ENCODE results near the gene GRK3.
A peak's percentile ranks its signal among the peaks of the same experiment; 100 is the strongest.
"Not testable (repeated sequence)": the region's sequence is repeated elsewhere in the genome, so short reads cannot be mapped to it uniquely, and the experiment has no call there.

Gene GRK3

GRCh38 chr22:25575674-25576392 is 11.4 kb downstream of the GRK3 start:
- not testable (repeated sequence) for H3K4me3 Mint-ChIP-seq, DNase-seq, H3K9me3 Mint-ChIP-seq, ATAC-seq, H3K27me3 Mint-ChIP-seq, H3K27ac Mint-ChIP-seq
- H3K4me1 Mint-ChIP-seq: peaks cover 24% of the 10 kb centered on the region

- H3K27ac Mint-ChIP-seq, H3K9me3 Mint-ChIP-seq, ATAC-seq, H3K27me3 Mint-ChIP-seq, H3K4me3 Mint-ChIP-seq, DNase-seq: not testable (repeated sequence)
- H3K4me1 Mint-ChIP-seq: peaks cover 37% of the 10 kb centered on the region
Observed at GRCh38 chr22:25581452-25581851, 17.0 kb downstream of the GRK3 start.

- H3K27me3 Mint-ChIP-seq: no peaks in the 10 kb centered on the region
- ATAC-seq (no peak), DNase-seq (no peak)
- peaks cover 44% of the 10 kb centered on the region for H3K4me1 Mint-ChIP-seq
- H3K4me3 Mint-ChIP-seq: no peak overlapping the region
- H3K9me3 Mint-ChIP-seq: peaks cover 0 to 5% of the 10 kb centered on the region in 2 donors
- no peak overlapping the region for H3K27ac Mint-ChIP-seq
Observed at GRCh38 chr22:25582946-25583345, 18.5 kb downstream of the GRK3 start.

GRCh38 chr22:25584993-25585392 is 20.5 kb downstream of the GRK3 start:
- H3K4me1 Mint-ChIP-seq: peaks cover 42% of the 10 kb centered on the region
- H3K27ac Mint-ChIP-seq, H3K4me3 Mint-ChIP-seq, H3K27me3 Mint-ChIP-seq, H3K9me3 Mint-ChIP-seq, DNase-seq, ATAC-seq: not testable (repeated sequence)

- H3K4me3 Mint-ChIP-seq, ATAC-seq, H3K27ac Mint-ChIP-seq, H3K27me3 Mint-ChIP-seq, DNase-seq: not testable (repeated sequence)
- H3K9me3 Mint-ChIP-seq: peaks cover 4 to 13% of the 10 kb centered on the region in 2 donors
- H3K4me1 Mint-ChIP-seq: peaks cover 19% of the 10 kb centered on the region
Observed at GRCh38 chr22:25589664-25590063, 25.2 kb downstream of the GRK3 start.

GRCh38 chr22:25593323-25593722 is 28.8 kb downstream of the GRK3 start:
- not testable (repeated sequence) for ATAC-seq, H3K27me3 Mint-ChIP-seq, DNase-seq, H3K27ac Mint-ChIP-seq, H3K4me3 Mint-ChIP-seq
- H3K4me1 Mint-ChIP-seq: peaks cover 17% of the 10 kb centered on the region
- peaks cover 9 to 16% of the 10 kb centered on the region in 2 donors for H3K9me3 Mint-ChIP-seq

- peak; percentile 58 for ATAC-seq
- Mint-ChIP-seq H3K4me3 (no peak overlapping the region), H3K4me1 (peaks cover 23% of the 10 kb centered on the region), H3K27ac (no peak overlapping the region), H3K27me3 (no peaks in the 10 kb centered on the region), H3K9me3 (peaks cover 4 to 9% of the 10 kb centered on the region in 2 donors)
- no peak for DNase-seq
Observed at GRCh38 chr22:25598609-25599008, 34.1 kb downstream of the GRK3 start.

- ATAC-seq (no peak), DNase-seq (no peak)
- Mint-ChIP-seq H3K27me3 (no peaks in the 10 kb centered on the region), H3K27ac (no peak overlapping the region), H3K4me3 (no peak overlapping the region), H3K9me3 (peaks cover 0 to 4% of the 10 kb centered on the region in 2 donors), H3K4me1 (peaks cover 25% of the 10 kb centered on the region)
Observed at GRCh38 chr22:25602445-25602844, 38.0 kb downstream of the GRK3 start.

- H3K4me1 Mint-ChIP-seq: peaks cover 22% of the 10 kb centered on the region
- DNase-seq (no peak), ATAC-seq (no peak)
- H3K9me3 Mint-ChIP-seq: no peaks in the 10 kb centered on the region
- no peaks in the 10 kb centered on the region for H3K27me3 Mint-ChIP-seq
- H3K27ac Mint-ChIP-seq: no peak overlapping the region
- H3K4me3 Mint-ChIP-seq: no peak overlapping the region
Observed at GRCh38 chr22:25602916-25603315, 38.4 kb downstream of the GRK3 start.

GRCh38 chr22:25605146-25605545 is 40.7 kb downstream of the GRK3 start:
- ATAC-seq, H3K27me3 Mint-ChIP-seq, H3K27ac Mint-ChIP-seq, H3K9me3 Mint-ChIP-seq, H3K4me3 Mint-ChIP-seq, DNase-seq: not testable (repeated sequence)
- H3K4me1 Mint-ChIP-seq: peaks cover 18% of the 10 kb centered on the region

- H3K4me1 Mint-ChIP-seq: peaks cover 18% of the 10 kb centered on the region
- not testable (repeated sequence) for DNase-seq, H3K27me3 Mint-ChIP-seq, H3K9me3 Mint-ChIP-seq, ATAC-seq, H3K27ac Mint-ChIP-seq, H3K4me3 Mint-ChIP-seq
Observed at GRCh38 chr22:25605565-25605964, 41.1 kb downstream of the GRK3 start.

GRCh38 chr22:25611284-25611683 is 46.8 kb downstream of the GRK3 start:
- not testable (repeated sequence) for H3K27me3 Mint-ChIP-seq, DNase-seq, H3K27ac Mint-ChIP-seq, ATAC-seq, H3K9me3 Mint-ChIP-seq, H3K4me3 Mint-ChIP-seq
- peaks cover 17% of the 10 kb centered on the region for H3K4me1 Mint-ChIP-seq

- H3K27ac Mint-ChIP-seq, ATAC-seq, H3K9me3 Mint-ChIP-seq, DNase-seq, H3K27me3 Mint-ChIP-seq, H3K4me3 Mint-ChIP-seq: not testable (repeated sequence)
- H3K4me1 Mint-ChIP-seq: peaks cover 13% of the 10 kb centered on the region
Observed at GRCh38 chr22:25613131-25613530, 48.7 kb downstream of the GRK3 start.

- not testable (repeated sequence) for H3K27ac Mint-ChIP-seq, H3K9me3 Mint-ChIP-seq, DNase-seq, H3K4me1 Mint-ChIP-seq, H3K4me3 Mint-ChIP-seq, H3K27me3 Mint-ChIP-seq, ATAC-seq
Observed at GRCh38 chr22:25613558-25613957, 49.1 kb downstream of the GRK3 start.

- not testable (repeated sequence) for H3K9me3 Mint-ChIP-seq, H3K4me3 Mint-ChIP-seq, ATAC-seq, DNase-seq, H3K27ac Mint-ChIP-seq, H3K27me3 Mint-ChIP-seq
- peaks cover 20% of the 10 kb centered on the region for H3K4me1 Mint-ChIP-seq
Observed at GRCh38 chr22:25614791-25615190, 50.3 kb downstream of the GRK3 start.

- Mint-ChIP-seq H3K4me1 (peaks cover 49% of the 10 kb centered on the region), H3K4me3 (no peak overlapping the region), H3K27ac (no peak overlapping the region), H3K9me3 (no peaks in the 10 kb centered on the region), H3K27me3 (no peaks in the 10 kb centered on the region)
- DNase-seq (no peak), ATAC-seq (no peak)
Observed at GRCh38 chr22:25621986-25622385, 57.5 kb downstream of the GRK3 start.

GRCh38 chr22:25623310-25623734 is 58.8 kb downstream of the GRK3 start:
- Mint-ChIP-seq H3K4me1 (peaks cover 49% of the 10 kb centered on the region), H3K4me3 (no peak overlapping the region), H3K9me3 (no peaks in the 10 kb centered on the region), H3K27me3 (no peaks in the 10 kb centered on the region), H3K27ac (no peak overlapping the region)
- DNase-seq (peak in 1 of 2 donors; percentile 26), ATAC-seq (peak; percentile 99)

All from stimulated activated naive CD8-positive, alpha-beta T cell treated with anti-CD3 and anti-CD28 coated beads, Interleukin-15, amount 100 ng/mL, for 72 hours (primary cell).